Naive thymus-derived CD4-positive, alpha-beta T cell (primary cell): ENCODE results near the gene LEMD2. TPM values are rescaled to one million over a fixed set of nuclear protein-coding genes. Genes with fewer than 3 reads are reported as not detected.

Experiments
- ATAC-seq: fragments of 150-1000 bp; cut with Tn5 transposase; 2 replicates; pipeline ENCODE4 v1.10.0; 2021; ENCODE audit warnings: mild to moderate bottlenecking, moderate library complexity
- CTCF ChIA-PET: fragments of 350-600 bp; sonication (Branson Sonifier 250); formaldehyde crosslinking; loops from one replicate; lab custom pipeline; 2021; ENCODE audit warnings: antibody characterized with exemption; lab: Charles Lee
- POLR2A ChIA-PET: fragments of 350-600 bp; sonication (Branson Sonifier 250); formaldehyde crosslinking; loops from one replicate; lab custom pipeline; 2021; ENCODE audit warnings: antibody characterized with exemption, inconsistent platforms; lab: Charles Lee
- DNase-seq, 9 donors: peaks; one replicate each; pipeline versions ENCODE4 v3.0.0 to v3.0.0-alpha.2; 2020 to 2022; ENCODE audit warnings: mixed read lengths in 1 of 9
- H3K27ac ChIP-seq: one replicate; pipeline ENCODE4 v1.7.0; 2013; ENCODE audit warnings: mild to moderate bottlenecking, low read depth, low read length, moderate library complexity
- H3K27me3 ChIP-seq, 2 donors: one replicate each; pipeline ENCODE4 v1.7.0; 2013; ENCODE audit warnings: low read length in 2 of 2, mild to moderate bottlenecking in 2 of 2, moderate library complexity in 2 of 2; ENCODE audit not compliant: control insufficient read depth in 2 of 2, insufficient read depth in 2 of 2
- H3K36me3 ChIP-seq, 3 experiments: 1 replicate in 2 of 3; 2 replicates in 1 of 3; pipeline ENCODE4 v1.7.0; 2013; ENCODE audit warnings: low read length in 3 of 3, mild to moderate bottlenecking in 3 of 3, moderate library complexity in 1 of 3; ENCODE audit not compliant: insufficient read depth in 3 of 3, control insufficient read depth in 2 of 3
- H3K4me1 ChIP-seq, 2 donors: one replicate each; pipeline ENCODE4 v1.7.0; 2013; ENCODE audit warnings: low read length in 2 of 2, mild to moderate bottlenecking in 2 of 2, moderate library complexity in 1 of 2; ENCODE audit not compliant: control insufficient read depth in 2 of 2, insufficient read depth in 2 of 2
- H3K4me3 ChIP-seq: 2 replicates; pipeline ENCODE4 v1.7.0; 2013; ENCODE audit warnings: mild to moderate bottlenecking, low read length
- H3K9me3 ChIP-seq, 3 experiments: 1 replicate in 2 of 3; 2 replicates in 1 of 3; pipeline ENCODE4 v1.7.0; 2013; ENCODE audit warnings: low read length in 3 of 3; ENCODE audit not compliant: control insufficient read depth in 2 of 3
- H3K27ac Mint-ChIP-seq, 9 donors: one replicate each; pipeline ENCODE4 v1.8.0; 2020 to 2022; ENCODE audit warnings: mixed read lengths in 9 of 9, mild to moderate bottlenecking in 8 of 9, moderate library complexity in 5 of 9, inconsistent platforms in 2 of 9
- H3K27me3 Mint-ChIP-seq, 5 donors: one replicate each; pipeline ENCODE4 v1.8.0; 2021 to 2022; ENCODE audit warnings: mixed read lengths in 5 of 5, mild to moderate bottlenecking in 1 of 5
- H3K36me3 Mint-ChIP-seq, 5 donors: one replicate each; pipeline ENCODE4 v1.8.0; 2020 to 2022; ENCODE audit warnings: mixed read lengths in 5 of 5, mild to moderate bottlenecking in 3 of 5, inconsistent platforms in 1 of 5
- H3K4me1 Mint-ChIP-seq, 7 donors: one replicate each; pipeline ENCODE4 v1.8.0; 2020 to 2022; ENCODE audit warnings: mixed read lengths in 7 of 7, mild to moderate bottlenecking in 3 of 7, inconsistent platforms in 1 of 7
- H3K4me3 Mint-ChIP-seq, 10 donors: one replicate each; pipeline ENCODE4 v1.8.0; 2020 to 2022; ENCODE audit warnings: mild to moderate bottlenecking in 10 of 10, mixed read lengths in 10 of 10, moderate library complexity in 6 of 10, inconsistent platforms in 2 of 10
- H3K9me3 Mint-ChIP-seq, 11 donors: one replicate each; pipeline ENCODE4 v1.8.0; 2020 to 2022; ENCODE audit warnings: mixed read lengths in 11 of 11, mild to moderate bottlenecking in 4 of 11, inconsistent platforms in 1 of 11, moderate library complexity in 1 of 11
- intact Hi-C, 2 donors: fragments of 100-400 bp; cut with micrococcal nuclease; formaldehyde crosslinking; loops; one replicate each; pipeline ENCODE4 v1.15.1; 2023
- polyA plus RNA-seq, 2 donors: library from polyadenylated mRNA; unstranded; fragments of 300-500 nt; fragmentation: Illumina TruSeq; gene quantifications; one replicate each; pipeline ENCODE4 v1.2.3, GENCODE V29; 2021
- total RNA-seq, 6 experiments: library from RNA in 5 of 6; stranded (reverse) in 5 of 6; gene quantifications; 1 replicate in 5 of 6; 2 replicates in 1 of 6; pipeline ENCODE4 v1.2.3 and lab custom pipeline; 2021 to 2026

Gene LEMD2
- total and polyA plus RNA-seq, 7 experiments from 2014 or later, result 27.0 to 124 (median 104) TPM

DNA sequence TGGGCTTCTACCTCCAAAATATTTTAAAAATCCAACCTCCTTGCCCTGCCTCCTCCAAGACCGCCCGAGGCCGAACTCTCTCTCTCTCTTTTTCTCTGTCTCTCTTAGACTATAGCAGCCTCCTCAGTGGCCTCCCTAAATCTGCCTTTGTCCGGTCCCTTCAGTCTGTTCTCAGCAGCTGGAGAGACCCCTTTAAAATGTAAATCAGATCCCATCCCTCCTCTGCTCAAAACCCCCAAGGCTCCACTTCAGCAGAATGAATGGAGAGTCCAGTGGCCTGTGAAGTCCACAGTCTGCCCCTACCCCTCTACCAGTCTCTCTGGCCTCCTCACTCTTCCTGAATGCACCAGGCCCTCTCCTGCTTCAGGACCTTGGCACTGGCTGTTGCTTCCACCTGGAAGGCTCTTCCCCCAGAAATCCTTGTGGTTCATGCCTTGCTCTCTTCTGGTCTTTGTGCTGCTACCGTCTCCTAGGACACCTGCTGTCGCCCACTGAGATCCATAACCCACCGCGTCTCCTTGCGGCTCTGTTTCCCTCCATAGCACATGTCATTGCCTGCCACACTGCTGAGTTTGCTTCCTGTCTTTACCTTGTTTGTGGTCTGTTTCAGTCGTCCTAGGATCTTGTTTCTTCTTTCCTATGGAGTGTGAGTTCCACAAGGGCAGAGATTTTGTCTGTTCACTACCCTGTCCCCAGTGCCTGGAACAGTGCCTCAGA lies 8.9 kb upstream of the LEMD2 start:
- Histone ChIP-seq H3K4me3 (no peak overlapping the region), H3K9me3 (no peaks in the 10 kb centered on the region), H3K36me3 (no peaks in the 10 kb centered on the region), H3K27ac (no peak overlapping the region), H3K27me3 (no peaks in the 10 kb centered on the region), H3K4me1 (no peaks in the 10 kb centered on the region)
- Mint-ChIP-seq H3K27me3 (peaks cover 0 to 37% (median 11%) of the 10 kb centered on the region in 5 donors), H3K9me3 (no peaks in the 10 kb centered on the region), H3K36me3 (no peaks in the 10 kb centered on the region), H3K4me3 (no peak overlapping the region), H3K4me1 (peaks cover 0 to 4% (median 0%) of the 10 kb centered on the region in 7 donors), H3K27ac (no peak overlapping the region)
- intact Hi-C loops, result no loop called here
- CTCF ChIA-PET, result no interaction called here
- ATAC-seq (no peak), DNase-seq (no peak)
- POLR2A ChIA-PET, result no interaction called here

DNA sequence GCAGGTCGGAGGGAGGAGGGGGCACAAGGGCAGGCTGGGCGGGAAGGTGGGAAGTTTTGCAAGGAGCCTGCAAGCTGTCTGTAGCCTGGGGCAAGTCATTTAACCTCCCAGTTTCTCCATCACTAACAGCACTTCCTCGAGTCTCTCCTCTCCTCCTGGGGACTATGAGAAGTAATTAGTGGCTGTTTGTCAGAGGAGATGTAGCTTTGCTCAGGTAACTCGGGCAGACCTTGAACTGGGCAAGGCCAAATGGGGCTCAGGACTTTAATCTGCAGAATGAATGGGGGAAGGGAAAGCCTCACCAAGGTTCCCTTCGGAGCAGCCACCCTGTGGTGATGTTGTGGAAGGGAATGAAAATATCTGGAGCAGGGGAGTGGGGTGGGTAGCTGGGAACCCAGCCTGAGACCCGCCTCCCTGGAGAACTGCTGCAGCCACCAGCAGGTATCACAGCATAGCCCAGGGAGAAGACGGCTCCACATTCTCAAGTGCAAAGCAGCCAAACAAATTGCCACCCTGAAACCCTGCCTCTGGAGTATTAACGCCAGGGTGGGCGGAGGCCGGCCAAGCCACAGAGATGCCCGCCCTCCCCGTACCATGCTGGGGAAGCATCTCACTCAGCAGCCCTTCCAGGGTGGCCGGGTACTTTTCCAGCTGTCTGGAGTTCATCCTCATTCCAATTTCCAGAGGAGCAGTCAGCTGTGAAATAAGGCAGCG lies 6.1 kb upstream of the LEMD2 start:
- Histone ChIP-seq H3K27ac (no peak overlapping the region), H3K27me3 (no peaks in the 10 kb centered on the region), H3K4me3 (no peak overlapping the region), H3K4me1 (no peaks in the 10 kb centered on the region), H3K9me3 (no peaks in the 10 kb centered on the region), H3K36me3 (no peaks in the 10 kb centered on the region)
- H3K36me3 Mint-ChIP-seq, result no peaks in the 10 kb centered on the region
- no peak overlapping the region for H3K4me3 Mint-ChIP-seq
- ATAC-seq (no peak), DNase-seq (no peak)
- POLR2A ChIA-PET, result interaction anchor here (0.6 kb wide), 1 partner anchor 171 kb away, joined by 3 read pairs; no protein-coding TSS in a partner anchor
- H3K27ac Mint-ChIP-seq, result no peak overlapping the region
- CTCF ChIA-PET, result interaction anchor here (0.6 kb wide), 1 partner anchor 25 kb away, joined by 3 read pairs; no protein-coding TSS in a partner anchor
- intact Hi-C loops, result no loop called here
- H3K9me3 Mint-ChIP-seq, result no peaks in the 10 kb centered on the region
- H3K4me1 Mint-ChIP-seq, result peaks cover 0 to 7% (median 4%) of the 10 kb centered on the region in 7 donors
- peaks cover 0 to 47% (median 11%) of the 10 kb centered on the region in 5 donors for H3K27me3 Mint-ChIP-seq

DNA sequence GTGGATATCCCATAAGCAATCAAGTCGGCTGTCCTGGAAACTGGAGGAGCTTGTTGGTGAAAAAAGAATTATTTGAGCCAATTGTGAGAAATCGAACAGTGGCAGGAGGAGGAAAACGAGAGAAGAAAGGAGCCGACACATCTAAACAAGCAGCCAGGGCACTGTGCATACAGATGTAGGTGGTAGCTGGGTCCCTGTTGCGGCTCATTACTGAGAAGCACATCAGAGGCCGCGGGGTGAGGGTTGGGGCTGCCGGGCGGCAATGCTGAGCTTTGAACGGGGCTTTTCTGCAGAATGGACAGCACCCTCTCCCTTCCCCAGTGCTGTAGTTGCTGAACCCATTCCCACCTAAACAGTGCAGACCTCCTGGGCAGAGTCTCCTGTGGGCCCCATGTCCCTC lies 4.1 kb upstream of the LEMD2 start:
- Histone ChIP-seq H3K27ac (no peak overlapping the region), H3K36me3 (no peaks in the 10 kb centered on the region), H3K9me3 (no peaks in the 10 kb centered on the region), H3K27me3 (no peaks in the 10 kb centered on the region), H3K4me1 (peaks cover 5 to 6% of the 10 kb centered on the region in 2 donors), H3K4me3 (no peak overlapping the region)
- H3K9me3 Mint-ChIP-seq, result peaks cover 0 to 2% (median 0%) of the 10 kb centered on the region in 11 donors
- intact Hi-C loops, result no loop called here
- peaks cover 8 to 16% (median 11%) of the 10 kb centered on the region in 7 donors for H3K4me1 Mint-ChIP-seq
- peaks cover 0 to 37% (median 9%) of the 10 kb centered on the region in 5 donors for H3K27me3 Mint-ChIP-seq
- H3K27ac Mint-ChIP-seq, result no peak overlapping the region
- H3K4me3 Mint-ChIP-seq, result no peak overlapping the region
- peaks cover 0 to 2% (median 1%) of the 10 kb centered on the region in 5 donors for H3K36me3 Mint-ChIP-seq
- ChIA-PET CTCF (no interaction called here), POLR2A (no interaction called here)
- DNase-seq, result no peak
- no peak for ATAC-seq

DNA sequence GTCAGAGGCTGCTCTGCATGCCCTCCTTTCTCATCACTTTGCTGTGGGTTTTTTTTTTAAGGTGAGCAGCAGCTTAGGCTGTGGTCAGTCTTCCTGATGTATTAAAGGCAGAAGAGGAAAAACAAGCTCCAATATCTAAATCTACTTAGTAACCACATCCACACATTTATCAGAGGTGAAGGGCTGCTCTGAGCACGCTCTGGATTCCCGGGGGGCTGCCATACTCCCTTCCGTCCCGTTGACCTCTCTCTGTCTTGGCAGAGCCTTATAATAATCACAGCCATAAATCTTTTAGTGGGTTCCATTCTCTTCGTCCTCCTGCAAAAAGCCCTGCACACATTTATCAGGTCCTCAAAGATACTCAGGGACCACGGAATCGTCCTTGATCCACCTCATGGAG lies 2.7 kb upstream of the LEMD2 start:
- ChIA-PET POLR2A (no interaction called here), CTCF (no interaction called here)
- peaks cover 0 to 30% (median 0%) of the 10 kb centered on the region in 5 donors for H3K27me3 Mint-ChIP-seq
- no peak for DNase-seq
- H3K27ac Mint-ChIP-seq, result peak overlapping the region in 2 of 9 donors; percentile 6 to 67
- H3K36me3 Mint-ChIP-seq, result peaks cover 0 to 6% (median 4%) of the 10 kb centered on the region in 5 donors
- H3K9me3 ChIP-seq, result no peaks in the 10 kb centered on the region
- H3K36me3 ChIP-seq, result peaks cover 0 to 5% (median 0%) of the 10 kb centered on the region in 3 experiments
- H3K4me3 Mint-ChIP-seq, result peak overlapping the region in 1 of 10 donors; percentile 51
- peaks cover 19 to 29% (median 24%) of the 10 kb centered on the region in 7 donors for H3K4me1 Mint-ChIP-seq
- H3K27ac ChIP-seq, result no peak overlapping the region
- no peak overlapping the region for H3K4me3 ChIP-seq
- peaks cover 0 to 2% (median 0%) of the 10 kb centered on the region in 11 donors for H3K9me3 Mint-ChIP-seq
- H3K27me3 ChIP-seq, result no peaks in the 10 kb centered on the region
- peaks cover 19 to 20% of the 10 kb centered on the region in 2 donors for H3K4me1 ChIP-seq
- no peak for ATAC-seq
- intact Hi-C loops, result no loop called here

DNA sequence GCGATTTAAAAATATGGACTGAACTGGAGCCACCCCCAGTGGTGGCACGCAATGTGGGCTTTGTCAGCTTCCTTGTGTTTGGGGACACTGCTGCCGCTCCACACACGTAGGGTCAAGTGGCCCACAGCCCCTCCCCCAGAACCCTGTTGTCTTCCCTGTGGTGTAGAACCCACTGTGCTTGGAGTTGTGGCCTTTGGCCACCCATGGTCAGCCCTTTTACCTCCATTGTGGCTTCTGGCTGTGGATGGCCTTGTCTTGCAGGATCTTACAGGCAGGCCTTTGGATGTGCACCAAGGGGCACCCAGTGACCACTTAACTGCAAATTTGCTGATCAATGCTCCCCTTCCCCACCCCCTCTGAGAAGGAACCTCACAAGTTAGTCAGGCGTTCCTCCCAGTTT lies 2.0 kb upstream of the LEMD2 start:
- CTCF ChIA-PET, result no interaction called here
- H3K9me3 Mint-ChIP-seq, result peaks cover 0 to 2% (median 0%) of the 10 kb centered on the region in 11 donors
- intact Hi-C loops, result no loop called here
- Histone ChIP-seq H3K27ac (no peak overlapping the region), H3K36me3 (peaks cover 0 to 12% (median 0%) of the 10 kb centered on the region in 3 experiments), H3K4me3 (no peak overlapping the region), H3K27me3 (no peaks in the 10 kb centered on the region), H3K4me1 (peaks cover 26 to 27% of the 10 kb centered on the region in 2 donors), H3K9me3 (no peaks in the 10 kb centered on the region)
- peaks cover 4 to 10% (median 4%) of the 10 kb centered on the region in 5 donors for H3K36me3 Mint-ChIP-seq
- H3K27me3 Mint-ChIP-seq, result peaks cover 0 to 30% (median 0%) of the 10 kb centered on the region in 5 donors
- ATAC-seq (no peak), DNase-seq (no peak)
- POLR2A ChIA-PET, result no interaction called here
- no peak overlapping the region for H3K27ac Mint-ChIP-seq
- no peak overlapping the region for H3K4me3 Mint-ChIP-seq
- H3K4me1 Mint-ChIP-seq, result peaks cover 26 to 36% (median 31%) of the 10 kb centered on the region in 7 donors

DNA sequence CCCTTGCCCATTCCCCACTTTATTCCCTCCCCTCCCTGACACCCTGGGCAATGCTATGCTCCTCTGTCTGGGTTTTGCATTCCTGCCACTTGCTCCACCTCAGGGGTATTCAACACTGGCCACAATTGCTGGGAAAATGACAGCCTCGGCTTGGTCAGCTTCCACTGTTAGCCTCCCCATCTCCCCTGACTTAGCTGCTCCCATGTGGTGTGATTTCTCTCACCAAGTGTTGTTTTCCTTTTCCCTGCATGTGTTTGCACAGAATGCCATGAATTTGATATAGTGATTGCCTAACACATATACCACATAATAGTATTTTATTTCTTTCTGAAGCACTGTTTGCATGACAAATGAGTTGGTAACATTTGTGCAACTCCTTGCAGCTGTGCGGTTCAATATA lies 1.4 kb upstream of the LEMD2 start:
- Mint-ChIP-seq H3K36me3 (peaks cover 5 to 12% (median 5%) of the 10 kb centered on the region in 5 donors), H3K9me3 (peaks cover 0 to 2% (median 0%) of the 10 kb centered on the region in 11 donors), H3K27me3 (peaks cover 0 to 30% (median 0%) of the 10 kb centered on the region in 5 donors), H3K4me1 (peaks cover 31 to 42% (median 36%) of the 10 kb centered on the region in 7 donors), H3K4me3 (peak overlapping the region in 6 of 10 donors; percentile 5 to 60 (median 33)), H3K27ac (peak overlapping the region in 3 of 9 donors; percentile 0 to 58 (median 37))
- H3K4me1 ChIP-seq, result peaks cover 31 to 32% of the 10 kb centered on the region in 2 donors
- ChIA-PET CTCF (no interaction called here), POLR2A (interaction anchor here (0.6 kb wide), 1 partner anchor 123 kb away, joined by 3 read pairs; no protein-coding TSS in a partner anchor)
- H3K27ac ChIP-seq, result no peak overlapping the region
- H3K27me3 ChIP-seq, result no peaks in the 10 kb centered on the region
- H3K9me3 ChIP-seq, result no peaks in the 10 kb centered on the region
- H3K36me3 ChIP-seq, result peaks cover 0 to 16% (median 0%) of the 10 kb centered on the region in 3 experiments
- H3K4me3 ChIP-seq, result no peak overlapping the region
- DNase-seq (no peak), ATAC-seq (no peak)
- intact Hi-C loops, result no loop called here
